Measurements from ENCODE around the gene CFAP43.
A peak's percentile ranks its signal among the peaks of the same experiment; 100 is the strongest.

CFAP43 gene

GRCh38 chr10:104090611-104091010 lies 141.6 kb downstream of the CFAP43 start:
- DNase-seq, result no peak

- no peak for DNase-seq
These were observed 142.5 kb downstream of the CFAP43 start for GRCh38 chr10:104089621-104090020.

GRCh38 chr10:104088239-104088638 lies 143.9 kb downstream of the CFAP43 start:
- DNase-seq, result no peak

- DNase-seq, result no peak
These were observed 146.3 kb downstream of the CFAP43 start, which contains the start of gene COL17A1 for GRCh38 chr10:104085801-104086400. COL17A1 (minus strand) TSS chr10:104085880; CDS start chr10:104080673, 5,207 bp downstream.

GRCh38 chr10:104084482-104085142 lies 147.6 kb downstream of the CFAP43 start:
- DNase-seq, result no peak

- DNase-seq, result no peak
These were observed 150.2 kb downstream of the CFAP43 start for GRCh38 chr10:104081998-104082397.

- DNase-seq, result peak; percentile 7
These were observed 151.4 kb downstream of the CFAP43 start for GRCh38 chr10:104080762-104081161.

All from suppressor macrophage treated with lipopolysaccharide for 4 hours (primary cell).